Trophoblast cell (in vitro differentiated cells and primary cell): ENCODE results near the gene ADAMTS15.

ENCODE experiments used
- DNase-seq, 2 donors: peaks; one replicate each; pipeline ENCODE4 v3.0.0-alpha.2; 2016
- H2AFZ ChIP-seq: 2 replicates; pipeline ENCODE4 v1.6.1; 2013; ENCODE audit warnings: low read length, moderate library complexity, mild to moderate bottlenecking; ENCODE audit not compliant: insufficient read depth, poor library complexity
- H2AK5ac ChIP-seq: 2 replicates; pipeline ENCODE4 v1.6.1; 2013; ENCODE audit warnings: mild to moderate bottlenecking, low read length
- H2BK120ac ChIP-seq: 2 replicates; pipeline ENCODE4 v1.6.1; 2013; ENCODE audit warnings: low read length, mild to moderate bottlenecking, moderate library complexity; ENCODE audit not compliant: insufficient read depth, poor library complexity
- H2BK12ac ChIP-seq: 2 replicates; pipeline ENCODE4 v1.6.1; 2013; ENCODE audit warnings: mild to moderate bottlenecking, low read length, moderate library complexity
- H2BK5ac ChIP-seq: 2 replicates; pipeline ENCODE4 v1.6.1; 2013; ENCODE audit warnings: low read length, low read depth, moderate library complexity, mild to moderate bottlenecking; ENCODE audit not compliant: poor library complexity
- H3K14ac ChIP-seq: 2 replicates; pipeline ENCODE4 v1.6.1; 2013; ENCODE audit warnings: mild to moderate bottlenecking, low read length
- H3K18ac ChIP-seq: 2 replicates; pipeline ENCODE4 v1.6.1; 2013; ENCODE audit warnings: mild to moderate bottlenecking, low read length
- H3K23ac ChIP-seq: 2 replicates; pipeline ENCODE4 v1.6.1; 2013; ENCODE audit warnings: low read length
- H3K27ac ChIP-seq: 2 replicates; pipeline ENCODE4 v1.5.1; 2013; ENCODE audit warnings: low read depth, mild to moderate bottlenecking, inconsistent platforms, low read length, moderate library complexity
- H3K27me3 ChIP-seq: 2 replicates; pipeline ENCODE4 v1.6.1; 2013; ENCODE audit warnings: inconsistent platforms, mild to moderate bottlenecking, low read length, moderate library complexity; ENCODE audit not compliant: insufficient read depth
- H3K36me3 ChIP-seq, 2 experiments: 1 replicate in 1 of 2; 2 replicates in 1 of 2; pipeline ENCODE4 v1.6.1; 2013; ENCODE audit warnings: low read length in 2 of 2, mild to moderate bottlenecking in 2 of 2, moderate library complexity in 1 of 2; ENCODE audit not compliant: insufficient read depth in 2 of 2, control insufficient read depth in 1 of 2
- H3K4ac ChIP-seq: 2 replicates; pipeline ENCODE4 v1.6.1; 2013; ENCODE audit warnings: low read depth, mild to moderate bottlenecking, low read length, moderate library complexity
- H3K4me1 ChIP-seq, 2 experiments: 1 replicate in 1 of 2; 2 replicates in 1 of 2; pipeline ENCODE4 v1.6.1; 2013; ENCODE audit warnings: low read length in 2 of 2, mild to moderate bottlenecking in 2 of 2, moderate library complexity in 1 of 2; ENCODE audit not compliant: insufficient read depth in 2 of 2, control insufficient read depth in 1 of 2
- H3K4me2 ChIP-seq: 2 replicates; pipeline ENCODE4 v1.6.1; 2013; ENCODE audit warnings: inconsistent platforms, mild to moderate bottlenecking, low read length, moderate library complexity
- H3K4me3 ChIP-seq: 2 replicates; pipeline ENCODE4 v1.5.1; 2013; ENCODE audit warnings: mild to moderate bottlenecking, low read depth, low read length, inconsistent platforms
- H3K79me1 ChIP-seq: one replicate; pipeline ENCODE4 v1.6.1; 2013; ENCODE audit warnings: low read length
- H3K79me2 ChIP-seq: 2 replicates; pipeline ENCODE4 v1.6.1; 2013; ENCODE audit warnings: low read length, mild to moderate bottlenecking; ENCODE audit not compliant: control insufficient read depth, insufficient read depth, poor library complexity
- H3K9ac ChIP-seq: 2 replicates; pipeline ENCODE4 v1.6.1; 2013; ENCODE audit warnings: mild to moderate bottlenecking, low read length
- H3K9me3 ChIP-seq: 2 replicates; pipeline ENCODE4 v1.6.1; 2013; ENCODE audit warnings: low read depth, mild to moderate bottlenecking, control low read depth, inconsistent platforms, low read length; ENCODE audit not compliant: insufficient read depth
- H4K12ac ChIP-seq: 2 replicates; pipeline ENCODE4 v1.6.1; 2013; ENCODE audit warnings: low read depth, mild to moderate bottlenecking, low read length, moderate library complexity
- H4K8ac ChIP-seq: 2 replicates; pipeline ENCODE4 v1.6.1; 2013; ENCODE audit warnings: low read depth, mild to moderate bottlenecking, low read length, moderate library complexity
- H4K91ac ChIP-seq: one replicate; pipeline ENCODE4 v1.6.1; 2013; ENCODE audit warnings: low read depth, mild to moderate bottlenecking, low read length, moderate library complexity
- WGBS: extraction: QIAGEN DNeasy Blood & Tissue Kit; methylation state at CpG from one replicate; pipeline ENCODE4 v1.1.7; 2013; ENCODE audit warnings: missing lambda C conversion rate; ENCODE audit not compliant: insufficient read length, insufficient coverage; ENCODE audit errors: extremely low coverage; 5-methylcytosine and 5-hydroxymethylcytosine counted together

Gene ADAMTS15

DNA sequence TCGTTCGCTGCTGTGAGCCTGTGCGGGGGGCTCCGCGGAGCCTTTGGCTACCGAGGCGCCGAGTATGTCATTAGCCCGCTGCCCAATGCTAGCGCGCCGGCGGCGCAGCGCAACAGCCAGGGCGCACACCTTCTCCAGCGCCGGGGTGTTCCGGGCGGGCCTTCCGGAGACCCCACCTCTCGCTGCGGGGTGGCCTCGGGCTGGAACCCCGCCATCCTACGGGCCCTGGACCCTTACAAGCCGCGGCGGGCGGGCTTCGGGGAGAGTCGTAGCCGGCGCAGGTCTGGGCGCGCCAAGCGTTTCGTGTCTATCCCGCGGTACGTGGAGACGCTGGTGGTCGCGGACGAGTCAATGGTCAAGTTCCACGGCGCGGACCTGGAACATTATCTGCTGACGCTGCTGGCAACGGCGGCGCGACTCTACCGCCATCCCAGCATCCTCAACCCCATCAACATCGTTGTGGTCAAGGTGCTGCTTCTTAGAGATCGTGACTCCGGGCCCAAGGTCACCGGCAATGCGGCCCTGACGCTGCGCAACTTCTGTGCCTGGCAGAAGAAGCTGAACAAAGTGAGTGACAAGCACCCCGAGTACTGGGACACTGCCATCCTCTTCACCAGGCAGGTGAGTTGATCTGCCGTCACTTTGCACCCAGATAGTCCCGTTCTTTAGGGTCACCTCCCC, 1.0 kb downstream of the ADAMTS15 start:
- Histone ChIP-seq H3K27ac (no peak overlapping the region), H2BK120ac (no peak overlapping the region), H2AK5ac (no peak overlapping the region), H3K79me2 (no peaks in the 10 kb centered on the region), H2BK5ac (no peak overlapping the region), H3K23ac (no peak overlapping the region), H3K4ac (no peak overlapping the region), H2AFZ (no peak overlapping the region), H3K4me3 (peak overlapping the region; percentile 4), H3K4me1 (peaks cover 0 to 21% of the 10 kb centered on the region in 2 experiments), H3K4me2 (peak overlapping the region; percentile 73), H3K27me3 (peaks cover 28% of the 10 kb centered on the region), H3K79me1 (no peaks in the 10 kb centered on the region), H3K36me3 (no peaks in the 10 kb centered on the region), H3K14ac (no peak overlapping the region), H4K8ac (no peak overlapping the region), H4K91ac (no peak overlapping the region), H2BK12ac (no peak overlapping the region), H4K12ac (no peak overlapping the region), H3K18ac (no peak overlapping the region), H3K9ac (no peak overlapping the region), H3K9me3 (peaks cover 8% of the 10 kb centered on the region)
- DNase-seq, result no peak
- WGBS, result no CpG with 5 or more reads among the region's 64 CpGs

DNA sequence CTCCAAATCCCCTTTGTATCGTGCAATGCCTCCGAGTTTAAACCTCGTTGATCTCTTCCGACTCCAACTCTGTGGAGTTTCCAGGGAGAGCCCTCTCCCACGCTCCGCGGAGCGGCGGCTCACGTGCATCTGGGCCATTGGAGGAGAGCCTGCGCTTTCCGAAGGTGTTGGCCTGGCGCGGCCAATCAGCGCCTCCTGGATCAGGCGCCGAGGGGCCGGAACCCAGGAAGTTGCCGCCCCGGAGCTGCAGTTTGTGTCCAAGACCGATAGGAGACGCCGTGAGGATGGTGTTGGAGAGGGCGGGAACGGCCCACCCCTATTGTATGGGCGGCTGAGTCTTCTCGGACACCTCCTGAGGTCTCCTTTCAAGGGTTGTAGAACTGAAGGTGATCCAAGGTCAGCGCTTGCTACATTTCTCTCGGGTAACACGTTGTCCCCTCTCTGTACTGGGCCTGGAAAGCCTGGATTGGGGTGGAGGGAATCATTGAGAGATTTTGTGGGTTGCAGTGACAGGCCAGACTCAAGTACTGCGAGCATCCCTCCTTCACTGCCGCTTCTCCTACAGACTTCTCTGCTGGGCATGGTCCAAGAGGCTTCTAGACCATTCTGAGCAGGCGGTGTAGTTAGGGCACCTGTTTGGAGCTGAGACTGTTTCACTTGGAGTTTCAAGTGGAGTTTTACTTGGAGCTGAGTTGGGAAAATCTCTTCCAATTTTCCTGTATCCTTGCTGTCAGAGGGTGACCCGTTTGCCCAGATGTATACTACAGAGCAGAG, 1.7 kb downstream of the ADAMTS15 start:
- no peak overlapping the region for H4K8ac ChIP-seq
- no peak overlapping the region for H4K91ac ChIP-seq
- no peak overlapping the region for H2BK12ac ChIP-seq
- H3K9ac ChIP-seq, result no peak overlapping the region
- no peak overlapping the region for H3K14ac ChIP-seq
- no peak overlapping the region for H3K4ac ChIP-seq
- no peak overlapping the region for H2BK120ac ChIP-seq
- peaks cover 0 to 21% of the 10 kb centered on the region in 2 experiments for H3K4me1 ChIP-seq
- peak; percentile 14 to 19 for DNase-seq
- no peak overlapping the region for H3K27ac ChIP-seq
- no peak overlapping the region for H2AFZ ChIP-seq
- no peaks in the 10 kb centered on the region for H3K79me2 ChIP-seq
- peak overlapping the region; percentile 73 for H3K4me2 ChIP-seq
- H4K12ac ChIP-seq, result no peak overlapping the region
- no peaks in the 10 kb centered on the region for H3K79me1 ChIP-seq
- peaks cover 28% of the 10 kb centered on the region for H3K27me3 ChIP-seq
- no peak overlapping the region for H3K23ac ChIP-seq
- no peak overlapping the region for H2BK5ac ChIP-seq
- H3K36me3 ChIP-seq, result no peaks in the 10 kb centered on the region
- H3K18ac ChIP-seq, result no peak overlapping the region
- peaks cover 8% of the 10 kb centered on the region for H3K9me3 ChIP-seq
- H2AK5ac ChIP-seq, result no peak overlapping the region
- WGBS, result no CpG with 5 or more reads among the region's 34 CpGs
- H3K4me3 ChIP-seq, result no peak overlapping the region

DNA sequence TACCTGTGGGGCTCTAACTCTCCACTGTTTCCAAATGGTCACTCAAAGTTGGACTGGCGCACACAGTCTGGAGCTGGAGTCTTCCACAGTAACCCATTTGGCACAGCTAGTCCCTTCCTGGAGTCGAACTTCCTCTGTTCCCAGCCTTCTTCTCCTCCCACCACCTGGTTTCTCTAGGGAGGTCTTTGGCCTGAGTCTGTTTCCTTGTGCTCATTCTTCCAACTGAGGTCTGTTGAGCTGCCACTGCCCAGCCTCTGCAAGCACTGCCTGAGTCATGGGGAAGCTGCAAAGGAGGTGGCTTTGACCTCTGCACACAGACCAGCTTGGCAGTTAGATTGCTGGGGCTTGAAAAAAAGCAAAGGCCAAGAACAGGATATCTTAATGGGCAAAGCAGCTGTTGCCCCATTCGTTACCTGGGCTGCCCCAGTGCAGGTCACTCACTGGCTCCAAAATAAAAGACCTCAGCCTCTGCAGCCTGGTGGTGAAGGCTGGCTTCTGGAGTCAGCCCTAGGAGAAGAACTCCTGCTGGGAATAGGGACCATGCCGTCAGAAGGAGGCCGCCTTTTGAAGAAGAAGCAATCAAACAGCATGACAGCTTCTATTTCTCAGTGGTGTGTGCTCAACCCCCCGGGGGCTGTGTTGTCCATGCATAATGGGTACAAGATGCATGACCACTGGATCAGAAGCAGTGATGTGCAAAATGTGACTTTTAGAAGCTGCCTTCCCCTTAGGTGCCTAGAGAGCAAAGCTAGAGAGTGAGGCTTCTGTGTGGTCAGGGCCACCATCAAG, 3.0 kb downstream of the ADAMTS15 start:
- Histone ChIP-seq H2AFZ (no peak overlapping the region), H2AK5ac (no peak overlapping the region), H4K91ac (no peak overlapping the region), H3K4ac (no peak overlapping the region), H3K27ac (no peak overlapping the region), H3K27me3 (peaks cover 28% of the 10 kb centered on the region), H3K9me3 (peaks cover 8% of the 10 kb centered on the region), H3K79me1 (no peaks in the 10 kb centered on the region), H3K18ac (no peak overlapping the region), H3K14ac (no peak overlapping the region), H2BK12ac (no peak overlapping the region), H3K36me3 (no peaks in the 10 kb centered on the region), H3K79me2 (no peaks in the 10 kb centered on the region), H3K9ac (no peak overlapping the region), H3K23ac (no peak overlapping the region), H2BK120ac (no peak overlapping the region), H3K4me2 (no peak overlapping the region), H2BK5ac (no peak overlapping the region), H3K4me3 (no peak overlapping the region), H4K12ac (no peak overlapping the region), H4K8ac (no peak overlapping the region), H3K4me1 (peaks cover 0 to 21% of the 10 kb centered on the region in 2 experiments)
- no peak for DNase-seq
- WGBS, result no CpG with 5 or more reads among the region's 6 CpGs

DNA sequence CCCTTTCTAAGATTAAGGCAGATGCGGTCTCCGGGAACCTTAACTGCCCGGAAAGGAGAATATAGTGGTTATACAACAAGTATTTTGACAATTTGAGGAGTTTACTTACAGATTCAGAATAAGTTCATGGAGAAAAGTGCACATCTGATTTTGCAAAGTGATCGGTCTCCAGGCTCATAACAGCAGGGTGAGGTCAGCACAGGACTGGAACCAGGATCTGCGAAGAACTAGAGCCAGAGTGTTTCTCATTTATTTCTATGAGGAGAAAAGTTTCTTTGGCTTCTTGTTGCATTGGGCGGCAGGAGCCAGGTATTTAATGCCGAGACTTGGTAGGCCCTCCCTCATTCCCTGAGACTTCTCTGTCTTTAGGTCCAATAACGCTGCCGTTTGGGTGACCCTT, 3.7 kb downstream of the ADAMTS15 start:
- no peaks in the 10 kb centered on the region for H3K79me1 ChIP-seq

More for the DNA sequence above, 3.7 kb downstream of the ADAMTS15 start:
- Histone ChIP-seq H3K27me3 (peaks cover 28% of the 10 kb centered on the region), H3K23ac (no peak overlapping the region), H2BK5ac (no peak overlapping the region), H2AFZ (no peak overlapping the region), H4K8ac (no peak overlapping the region), H3K4me2 (no peak overlapping the region), H3K9ac (no peak overlapping the region), H3K27ac (no peak overlapping the region), H2AK5ac (no peak overlapping the region), H3K4me3 (no peak overlapping the region), H2BK12ac (no peak overlapping the region), H3K4ac (no peak overlapping the region), H3K79me2 (no peaks in the 10 kb centered on the region), H3K18ac (no peak overlapping the region), H4K91ac (no peak overlapping the region), H3K9me3 (peaks cover 8% of the 10 kb centered on the region), H4K12ac (no peak overlapping the region), H2BK120ac (no peak overlapping the region), H3K36me3 (no peaks in the 10 kb centered on the region), H3K14ac (no peak overlapping the region), H3K4me1 (peaks cover 0 to 21% of the 10 kb centered on the region in 2 experiments)
- no peak for DNase-seq
- no CpG with 5 or more reads among the region's 9 CpGs for WGBS
